HG03521 (cell line): ENCODE data around the gene CLIC5.
A peak's percentile ranks its signal among the peaks of the same experiment; 100 is the strongest.

ENCODE experiments used
- ATAC-seq: cut with Tn5 transposase; IDR thresholded peaks from one replicate; pipeline ENCODE4 v1.9.1; 2021; ENCODE audit warnings: mild to moderate bottlenecking, moderate library complexity; ENCODE audit not compliant: unreplicated experiment

The CLIC5 gene

DNA sequence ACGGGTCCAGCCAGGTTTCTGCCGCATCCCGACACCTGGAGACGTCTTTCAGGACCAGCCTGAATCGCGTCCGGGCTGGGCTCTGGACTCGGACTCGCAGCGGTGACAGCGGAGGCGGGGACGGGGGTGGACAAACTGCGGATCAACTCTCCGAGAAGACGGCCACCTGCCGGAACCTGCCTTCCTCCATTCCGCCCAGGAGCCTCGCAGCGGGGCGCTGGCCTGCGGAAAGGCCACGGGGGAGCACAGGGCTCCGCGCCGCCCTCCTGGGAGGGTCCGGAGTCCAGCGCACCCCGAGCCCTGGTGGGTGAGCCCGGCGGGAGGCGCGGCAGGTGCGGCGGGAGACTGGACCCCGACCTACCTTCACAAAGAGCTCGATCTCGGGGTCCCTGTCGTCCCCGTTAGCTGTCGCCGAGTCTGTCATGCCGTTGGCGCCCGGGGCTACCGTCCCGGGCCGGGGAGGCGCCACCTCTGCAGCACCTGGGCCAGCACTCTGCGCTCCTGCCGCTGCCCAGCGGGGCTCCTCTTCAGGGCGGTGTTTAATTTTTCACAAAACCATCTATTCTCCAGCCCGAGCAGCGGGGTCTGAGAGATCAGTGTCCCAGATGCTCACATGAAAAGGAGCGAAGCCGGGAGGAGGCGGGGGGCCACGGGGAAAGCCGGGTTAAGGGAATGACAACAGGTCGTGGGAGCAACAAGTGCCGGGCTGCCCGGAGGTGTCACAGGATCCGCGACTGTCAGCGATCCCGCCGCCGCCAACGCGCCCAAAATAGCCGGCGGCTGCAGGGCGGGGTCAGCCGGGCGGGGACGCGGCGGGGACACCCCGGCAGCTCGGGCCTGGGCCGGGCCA is at the start of gene CLIC5:
CLIC5 (minus strand) TSS at position 742 of the 850 bp plus-strand sequence; CDS start at position 424, 318 bp downstream.
- no peak for ATAC-seq

DNA sequence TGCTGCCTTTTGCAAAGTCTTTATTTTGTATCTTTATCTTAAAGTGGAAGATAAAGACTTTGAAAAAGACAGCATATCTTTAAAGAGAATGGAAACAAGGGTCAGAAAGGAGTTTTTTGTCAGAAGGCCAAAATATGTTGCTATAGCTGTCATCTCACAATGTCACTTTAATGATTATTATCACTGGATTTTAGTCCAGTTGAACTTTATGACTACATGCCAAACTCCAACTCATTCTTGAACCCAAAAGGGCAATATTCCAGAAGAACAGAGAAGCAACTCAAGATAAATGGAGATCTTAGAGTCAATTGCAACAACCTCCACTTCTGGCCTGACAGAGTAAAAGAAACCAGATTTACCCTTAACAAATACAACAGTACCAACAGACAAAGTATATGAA is 47.3 kb upstream of the CLIC5 start:
- ATAC-seq, result no peak

DNA sequence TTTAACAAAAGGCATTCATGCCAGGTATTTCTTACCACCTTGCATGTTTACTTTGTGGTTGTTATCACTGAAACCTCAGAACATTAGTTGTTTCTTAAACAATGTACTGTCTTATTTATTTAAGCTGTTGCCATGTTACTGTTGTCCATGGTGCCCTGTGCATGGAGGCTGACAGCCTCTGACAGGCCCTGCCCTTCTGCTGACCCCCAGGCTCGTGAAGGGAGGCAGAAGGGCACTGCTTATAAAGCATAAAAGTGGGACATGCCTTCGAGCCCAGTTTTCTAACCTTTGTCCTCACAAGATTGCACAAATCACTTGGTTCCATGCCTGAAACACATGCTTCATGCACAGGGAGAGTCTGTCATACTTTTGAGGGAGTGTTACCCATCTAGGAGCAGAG is 46.7 kb upstream of the CLIC5 start:
- no peak for ATAC-seq

DNA sequence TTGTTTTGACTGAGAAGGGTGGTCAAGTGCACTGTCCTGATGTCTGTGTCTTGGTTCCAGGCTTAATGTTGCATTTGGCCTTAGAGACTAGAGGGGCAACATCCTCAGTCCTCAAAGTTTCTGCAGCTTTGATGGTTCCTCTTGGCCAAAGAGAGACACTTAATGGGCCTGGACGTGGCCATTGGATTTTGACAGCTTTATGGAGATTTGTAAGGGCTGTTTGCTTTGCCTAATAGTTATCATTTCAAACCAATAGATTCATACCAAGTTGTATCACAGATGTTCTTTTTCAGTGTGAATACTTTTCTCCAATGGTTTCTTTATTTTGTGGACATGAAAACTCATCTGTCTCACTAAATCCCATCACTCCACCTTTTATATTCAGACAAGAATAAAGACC is 45.8 kb upstream of the CLIC5 start:
- ATAC-seq, result no peak

DNA sequence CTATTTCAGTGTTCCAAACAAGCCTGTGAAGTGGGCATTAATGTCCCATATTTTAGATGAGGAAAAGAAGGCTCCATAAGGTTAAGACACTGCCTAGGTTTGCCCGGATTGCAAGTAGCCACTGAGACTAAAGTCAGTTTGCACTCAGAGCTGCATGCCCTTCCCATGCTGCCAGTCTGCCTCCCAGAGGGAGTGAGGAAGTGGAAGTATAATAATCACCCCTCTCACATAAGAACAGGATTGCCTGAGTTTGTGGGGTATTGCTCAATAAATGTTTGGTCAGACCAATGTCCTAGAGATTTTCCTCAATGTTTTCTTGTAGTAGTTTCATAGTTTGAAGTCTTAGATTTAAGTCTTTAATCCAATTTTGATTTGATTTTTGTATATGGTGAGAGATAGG is 43.9 kb upstream of the CLIC5 start:
- no peak for ATAC-seq

DNA sequence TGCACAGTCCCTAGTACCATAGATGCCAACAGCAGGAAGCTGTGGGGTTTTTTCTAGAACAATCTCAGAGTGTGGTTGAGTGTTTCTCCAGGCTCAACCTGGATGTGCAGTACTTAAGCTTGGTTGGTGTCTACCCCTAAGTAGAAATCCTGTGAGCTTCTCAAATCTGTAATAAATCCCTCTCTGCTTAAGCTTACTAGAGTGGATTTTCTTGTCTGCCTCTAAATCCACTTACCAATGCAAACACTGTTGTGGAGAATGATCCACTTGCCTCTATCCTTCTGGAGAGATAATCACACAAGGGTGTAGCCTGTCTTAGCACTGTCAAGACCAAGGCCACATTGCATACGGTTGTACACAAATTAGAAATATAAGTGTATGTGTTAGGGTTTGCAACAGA is 43.3 kb upstream of the CLIC5 start:
- ATAC-seq, result no peak

DNA sequence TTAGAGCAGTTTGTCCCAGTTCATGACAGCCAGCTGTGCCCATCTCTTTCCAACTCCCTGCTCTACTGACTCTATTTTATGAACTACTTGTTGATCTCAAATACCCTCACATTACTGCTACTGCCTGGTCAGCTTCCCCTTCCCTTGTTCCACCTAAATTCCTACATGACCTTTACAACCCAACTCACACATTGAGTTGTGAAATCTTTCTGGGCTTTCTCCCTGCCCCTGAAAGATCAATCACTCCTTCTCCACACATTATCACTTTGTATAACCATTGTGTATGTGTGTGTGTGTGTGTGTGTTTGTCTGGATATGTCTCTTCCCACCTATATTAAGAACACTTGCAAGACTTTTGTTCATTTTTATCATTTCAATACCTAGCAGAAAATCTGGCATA is 42.1 kb upstream of the CLIC5 start:
- no peak for ATAC-seq

DNA sequence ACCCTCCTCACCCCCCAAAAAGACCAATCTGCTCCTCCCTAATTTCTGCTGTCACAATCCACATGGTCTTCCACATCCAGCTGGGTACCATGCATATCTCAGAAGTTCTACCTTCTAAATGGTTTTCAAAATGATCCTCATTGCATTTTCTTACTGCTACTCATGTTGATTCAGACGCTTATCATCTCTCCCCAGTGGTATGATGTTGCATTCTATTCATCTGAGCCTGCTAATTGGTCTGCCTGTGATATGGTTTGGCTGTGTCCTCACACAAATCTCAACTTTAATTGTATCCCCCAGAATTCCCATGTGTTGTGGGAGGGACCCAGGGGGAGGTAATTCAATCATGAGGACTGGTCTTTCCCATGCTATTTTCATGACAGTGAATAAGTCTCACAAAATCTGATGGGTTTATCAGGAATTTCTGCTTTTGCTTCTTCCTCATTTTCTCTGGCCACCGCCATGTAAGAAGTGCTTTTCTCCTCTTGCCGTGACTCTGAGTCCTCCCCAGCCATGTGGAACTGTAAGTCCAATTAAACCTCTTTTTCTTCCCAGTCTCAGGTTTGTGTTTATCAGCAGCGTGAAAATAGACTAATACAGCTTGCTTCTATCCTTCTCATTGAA is 41.4 kb upstream of the CLIC5 start:
- no peak for ATAC-seq

DNA sequence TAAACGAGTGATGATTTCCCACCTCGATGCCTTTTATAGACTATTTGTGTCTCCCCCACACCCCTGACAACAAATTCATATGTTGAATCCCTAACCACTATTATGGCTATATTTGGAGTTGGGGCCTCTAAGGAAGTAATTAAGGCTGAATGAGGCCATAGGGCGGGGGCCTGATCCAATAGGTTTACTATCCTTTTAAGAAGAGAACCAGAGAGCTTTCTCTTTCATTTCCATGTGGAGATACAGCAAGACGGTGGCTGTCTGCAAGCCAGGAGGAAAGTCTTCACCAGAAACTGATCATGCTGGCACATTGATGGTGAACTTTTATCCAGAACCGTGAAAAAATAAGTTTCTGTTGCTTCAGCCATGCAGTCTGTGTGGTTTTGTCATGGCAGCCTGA is 38.9 kb upstream of the CLIC5 start:
- ATAC-seq, result no peak

DNA sequence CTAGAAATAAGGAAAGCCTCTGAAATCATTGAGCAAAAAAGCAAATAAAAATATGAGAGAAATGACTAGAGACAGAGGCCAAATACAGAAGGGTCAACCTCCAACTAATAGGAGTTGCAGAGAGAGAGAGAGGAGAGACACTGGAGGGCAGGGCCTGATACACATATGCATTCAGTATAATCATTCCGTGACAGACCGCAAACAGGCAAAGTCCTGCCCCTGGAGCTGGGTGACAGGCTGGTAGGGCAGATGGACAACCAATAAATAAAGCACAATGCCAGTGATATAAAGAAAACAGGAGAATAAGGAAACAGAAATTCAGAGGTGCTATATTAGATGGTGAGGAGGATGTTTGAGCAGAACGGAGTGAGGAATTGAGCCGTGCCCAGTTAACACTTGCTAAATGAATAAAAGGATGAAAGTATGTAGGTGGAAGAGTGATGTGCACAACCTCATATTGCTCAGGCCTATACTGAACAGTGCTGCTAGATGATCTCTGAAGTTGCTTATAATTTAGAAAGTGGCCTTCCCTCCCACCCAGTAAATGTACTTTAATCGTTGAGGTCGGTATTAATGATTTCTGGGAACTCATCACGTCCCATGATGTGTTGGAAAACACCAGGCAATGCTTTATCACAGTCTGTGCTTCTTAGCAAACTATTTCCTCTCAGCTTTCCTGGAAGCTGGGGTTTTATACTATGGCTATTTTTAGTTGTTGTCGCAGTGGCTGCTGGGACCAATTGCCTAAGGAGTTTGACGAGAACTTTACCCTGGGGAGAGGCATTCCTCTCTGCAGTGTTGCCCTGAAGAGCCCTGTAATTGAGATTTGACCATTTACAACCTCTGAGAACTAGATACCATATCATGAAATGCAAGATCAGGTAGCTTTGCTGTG is 37.6 kb upstream of the CLIC5 start:
- ATAC-seq, result no peak

DNA sequence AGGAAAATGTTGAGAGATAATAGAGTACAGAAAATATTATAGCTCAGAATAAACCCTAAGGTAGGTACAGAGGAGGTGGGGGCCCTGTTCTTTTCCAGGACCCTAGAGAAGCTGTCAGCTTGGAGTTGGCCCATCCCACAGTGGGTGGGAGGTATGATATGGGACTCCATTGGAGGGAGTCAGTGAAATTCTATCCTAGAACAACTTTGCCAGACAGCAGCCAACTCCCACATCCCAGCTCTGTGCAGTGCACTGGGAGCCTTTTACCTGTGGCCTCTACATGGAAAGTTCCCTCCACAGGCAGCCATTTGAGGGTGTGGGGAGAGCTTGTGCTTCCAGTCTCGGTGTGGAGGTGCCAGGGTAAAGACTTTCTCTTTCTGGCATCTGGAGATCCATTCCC is 36.8 kb upstream of the CLIC5 start:
- no peak for ATAC-seq

DNA sequence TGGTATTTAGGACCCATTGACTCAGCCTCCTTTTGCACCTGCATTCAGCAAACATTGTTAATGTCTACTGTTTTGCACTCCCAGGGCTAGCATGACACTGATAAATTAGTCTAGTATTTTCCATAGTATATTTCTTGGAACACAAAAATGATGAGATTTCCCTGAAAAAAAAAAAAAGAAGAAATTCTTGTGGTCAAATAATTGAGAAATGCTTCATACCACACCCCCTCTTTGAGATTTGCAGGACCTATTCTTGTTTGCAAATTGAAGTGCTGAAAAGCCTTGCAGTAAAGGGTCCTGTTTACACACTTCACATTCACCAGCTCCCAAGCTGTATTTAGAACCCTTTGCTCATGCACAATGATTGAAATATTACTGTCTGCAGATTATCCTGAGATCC is 36.3 kb upstream of the CLIC5 start:
- ATAC-seq, result no peak

DNA sequence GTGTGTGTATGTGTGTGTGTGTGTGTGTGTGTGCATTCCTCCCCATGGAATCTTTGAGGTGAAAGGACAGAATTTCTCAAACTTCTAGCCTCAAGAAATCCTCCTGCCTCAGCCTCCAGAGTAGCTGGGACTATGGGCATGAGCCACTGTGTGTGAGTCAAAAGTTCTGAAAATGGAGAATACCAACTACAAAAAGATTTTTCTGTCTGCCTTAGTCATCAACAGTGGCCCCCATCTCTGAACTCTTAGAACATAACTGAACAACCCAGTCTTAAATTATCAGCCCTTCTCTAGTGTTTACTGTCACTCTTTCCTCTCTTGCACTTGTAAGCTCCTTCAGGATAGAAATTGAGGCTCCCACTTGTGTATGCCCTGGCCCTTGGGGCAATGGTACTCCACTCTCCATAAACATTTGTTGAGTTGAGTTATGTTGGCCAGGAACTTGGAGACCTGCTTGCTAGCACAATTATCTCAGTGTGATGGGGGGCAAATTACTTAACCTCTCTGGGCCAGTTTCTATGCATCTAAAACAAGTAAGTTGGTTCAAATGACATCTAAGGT is 35.3 kb upstream of the CLIC5 start:
- no peak for ATAC-seq

DNA sequence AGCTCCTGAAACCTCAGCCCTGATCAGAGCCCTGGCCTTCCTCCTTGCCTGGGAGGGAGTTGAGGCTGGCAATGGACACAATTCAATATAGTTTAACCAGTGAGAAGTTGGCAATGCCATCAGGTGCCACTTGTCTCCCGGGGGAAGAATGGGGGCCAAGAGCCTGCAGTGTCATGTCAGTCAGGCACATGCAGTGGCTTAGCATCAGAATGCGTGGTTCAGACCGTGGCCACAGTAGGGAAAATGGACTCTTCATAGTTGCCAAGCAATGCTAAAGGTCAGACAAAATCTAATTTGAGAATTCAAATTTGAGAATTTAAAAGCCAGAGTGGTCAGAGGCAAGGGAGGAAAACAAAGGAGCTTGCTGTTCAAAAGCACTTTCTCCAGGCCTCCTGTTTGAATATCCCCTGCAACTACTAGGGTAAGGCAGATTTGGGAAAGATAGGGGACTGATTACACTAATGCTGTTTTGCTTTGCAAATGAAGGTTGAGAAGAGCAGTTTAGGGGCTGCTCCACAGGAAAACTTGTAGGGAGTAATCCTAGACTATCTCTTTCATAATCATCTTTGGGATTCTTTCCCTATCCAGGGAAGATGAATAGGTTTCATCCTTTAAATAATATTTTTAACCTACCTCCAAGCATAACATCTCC is 33.1 kb upstream of the CLIC5 start:
- no peak for ATAC-seq

DNA sequence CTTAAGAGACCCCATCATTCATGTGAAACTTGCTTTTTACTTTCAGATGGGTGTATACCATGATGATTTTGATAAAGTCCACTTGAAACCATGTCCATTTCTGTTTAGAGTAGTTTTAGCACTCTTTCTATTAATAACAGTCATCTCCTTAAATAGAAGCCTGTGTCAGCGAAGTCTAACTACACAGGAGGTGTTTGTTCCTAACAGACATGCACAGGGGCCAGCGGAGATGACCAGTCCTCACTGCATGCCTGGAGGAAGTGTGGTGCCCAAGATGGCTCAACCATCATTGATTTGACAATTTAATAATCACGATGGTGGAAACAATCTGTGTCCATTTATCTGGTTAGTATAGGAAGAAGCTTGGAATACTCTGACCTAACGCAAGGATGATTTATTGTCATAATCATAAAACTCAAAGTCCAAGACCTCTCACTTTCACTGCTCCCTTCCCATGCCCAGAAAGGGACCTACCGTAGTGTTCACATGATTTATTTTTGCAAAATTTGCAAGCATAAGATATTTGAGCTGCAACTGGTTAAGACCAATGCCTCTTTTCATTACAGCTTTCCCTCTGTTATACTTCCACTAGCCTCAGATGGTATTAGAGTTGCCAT is 31.0 kb upstream of the CLIC5 start:
- no peak for ATAC-seq

DNA sequence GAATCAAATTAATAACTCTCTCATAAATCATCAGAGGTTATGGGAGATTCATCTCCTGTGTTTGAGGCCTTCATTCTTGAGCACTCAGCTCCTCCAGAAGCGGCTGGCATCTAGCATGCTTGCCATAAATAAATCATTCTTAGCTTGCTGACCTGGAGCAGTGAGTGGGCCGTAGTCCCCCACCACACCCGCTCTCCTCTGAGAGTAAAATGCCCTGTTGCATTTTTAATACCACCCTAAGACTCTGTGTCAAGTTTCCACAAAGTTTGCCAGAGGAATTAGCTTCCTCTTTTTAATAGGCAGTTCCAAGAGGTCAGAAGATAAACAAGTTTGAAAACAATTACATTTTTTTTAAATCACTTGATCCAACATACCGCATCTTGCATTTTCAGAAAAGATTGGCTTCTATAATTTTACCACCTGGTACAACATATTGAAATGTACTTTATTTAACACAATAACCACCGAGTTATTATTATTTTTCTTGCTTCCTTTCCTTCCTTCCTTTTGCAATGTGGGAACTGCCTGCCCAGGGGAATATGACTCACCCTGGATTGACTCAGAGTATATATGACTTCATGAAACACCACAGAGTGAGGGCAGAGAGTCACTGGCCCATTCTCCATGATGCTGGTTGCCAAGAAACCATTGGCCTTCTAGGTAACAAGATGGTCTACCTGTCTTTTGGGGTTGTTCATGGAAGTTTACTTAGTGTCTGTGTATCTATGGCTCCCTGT is 29.4 kb upstream of the CLIC5 start:
- no peak for ATAC-seq

DNA sequence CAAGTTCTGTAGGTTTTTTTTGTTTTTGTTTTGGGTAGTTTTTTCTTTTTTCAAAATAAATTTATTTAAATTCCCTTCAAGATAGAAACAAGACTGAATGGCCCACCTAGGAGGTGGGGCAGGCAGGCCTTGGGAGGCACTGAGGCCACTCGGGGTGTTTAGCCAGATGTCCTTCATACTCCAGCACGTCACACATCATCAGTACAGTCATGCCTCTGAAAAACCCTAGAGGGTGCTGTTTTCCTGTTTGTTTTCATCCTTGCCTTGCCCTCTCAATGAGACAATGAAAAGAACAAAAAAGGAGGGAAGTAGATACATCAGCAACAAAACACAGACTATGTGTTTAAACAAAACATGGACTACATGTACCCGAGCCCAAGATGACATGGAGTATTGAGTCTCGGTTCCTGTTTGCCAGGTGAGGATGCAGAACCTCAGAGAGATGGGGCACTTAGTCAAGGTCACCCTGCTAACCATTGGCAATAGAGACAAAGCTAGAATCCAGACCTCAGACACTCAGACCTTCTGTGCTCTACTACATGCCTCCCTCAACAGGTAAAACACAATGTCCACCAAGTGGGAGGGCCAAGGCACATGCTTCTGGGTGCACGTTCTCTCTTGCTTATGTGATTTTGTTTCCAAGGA is 26.8 kb upstream of the CLIC5 start:
- peak; percentile 84 for ATAC-seq

DNA sequence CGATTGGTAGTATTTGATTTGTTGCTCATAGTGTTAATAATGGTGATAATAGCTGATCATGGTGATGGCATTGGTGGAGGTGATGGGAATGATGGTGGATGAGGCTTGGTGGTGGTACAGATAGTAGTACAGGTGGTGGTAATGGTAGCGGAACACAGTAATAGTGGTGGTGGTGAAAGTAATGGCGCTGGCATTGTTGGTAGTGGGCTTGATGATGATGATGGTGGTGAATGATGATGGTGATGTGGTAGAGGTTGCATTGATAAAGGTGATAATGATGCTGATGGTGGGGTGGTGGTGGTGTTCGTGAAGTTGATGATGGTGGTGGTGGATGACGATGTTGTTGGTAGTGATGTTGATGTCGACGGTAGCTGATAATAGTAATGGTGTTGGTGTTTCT is 24.6 kb upstream of the CLIC5 start:
- ATAC-seq, result no peak

DNA sequence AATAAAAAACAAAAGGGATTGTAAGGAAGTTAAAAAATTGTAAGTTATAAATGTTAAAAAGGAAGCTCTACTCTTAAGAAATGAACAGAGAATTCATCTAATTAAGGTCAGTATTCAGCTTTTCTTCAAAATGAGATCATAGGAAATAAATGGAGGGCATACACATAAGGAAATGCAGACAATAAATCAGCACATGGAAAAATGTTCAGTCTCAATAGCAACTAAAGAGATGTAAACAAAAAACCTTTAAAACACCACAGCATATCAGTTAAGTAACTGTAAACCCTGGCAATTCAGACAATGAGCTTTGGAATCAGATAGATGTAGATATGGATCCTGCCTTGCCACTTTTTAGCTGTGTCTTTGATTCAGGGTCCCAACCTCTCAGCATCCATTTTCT is 24.0 kb upstream of the CLIC5 start:
- no peak for ATAC-seq
